Esophagus muscularis mucosa (tissue), 4 donors: ENCODE data around the gene PTPRD.

Experiments used
- CTCF ChIP-seq, 3 experiments: fragments of 200-600 bp in 2 of 3; fragments of 450-650 bp in 1 of 3; sonication (generic) in 2 of 3; IDR thresholded peaks; one replicate each; pipeline ENCODE4 v1.5.1; 2017 to 2019; ENCODE audit warnings: antibody characterized with exemption in 3 of 3, mild to moderate bottlenecking in 2 of 3, moderate library complexity in 1 of 3
- EP300 ChIP-seq: sonication (generic); formaldehyde crosslinking; IDR thresholded peaks from one replicate; pipeline ENCODE4 v1.6.1; 2017; ENCODE audit warnings: antibody characterized with exemption
- POLR2A ChIP-seq: fragments of 450-650 bp; IDR thresholded peaks from one replicate; pipeline ENCODE4 v1.6.1; 2017; ENCODE audit warnings: antibody characterized with exemption, moderate library complexity, mild to moderate bottlenecking, low read depth
- POLR2AphosphoS5 ChIP-seq, 2 donors: sonication (generic); formaldehyde crosslinking; IDR thresholded peaks; one replicate each; pipeline ENCODE4 v1.6.1; 2017; ENCODE audit warnings: antibody characterized with exemption in 2 of 2

DNA sequence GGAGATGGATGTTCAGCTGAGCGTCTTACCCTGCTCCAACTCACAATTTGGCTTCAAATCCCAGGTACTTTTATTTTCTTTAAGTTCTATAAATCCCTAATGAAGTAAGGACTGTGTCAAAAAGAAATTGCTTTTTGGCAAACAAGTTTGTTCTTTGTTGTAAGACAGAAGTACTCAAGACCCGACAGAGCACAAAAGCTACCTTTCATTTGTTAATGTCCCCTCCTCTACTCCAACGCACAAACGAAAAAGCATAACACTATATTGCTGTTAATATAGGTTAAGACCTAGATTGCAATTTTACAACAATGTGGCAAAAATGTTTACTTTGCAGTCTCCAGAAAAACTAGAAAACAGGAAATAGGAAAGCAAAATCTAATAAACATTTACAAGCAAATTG is 2217.8 kb downstream of the PTPRD start:
- TF ChIP-seq CTCF (IDR thresholded peaks at IDR 0.05), result no peak
- TF ChIP-seq POLR2AphosphoS5 (IDR thresholded peaks at IDR 0.05), result no peak
- no peak for TF ChIP-seq POLR2A
- no peak for TF ChIP-seq EP300
